ENCODE data around the gene PDP2. TPM values are rescaled to one million over a fixed set of nuclear protein-coding genes. Genes with fewer than 3 reads are reported as not detected.

Gene PDP2
- total and polyA plus RNA-seq, 10 of the 15 experiments (the other 5 are each of a cell fraction or from before 2014, with no cell fraction given) = 1.9 to 31.1 (median 6.2) TPM

GRCh38 chr16:66843191-66843590, 37.1 kb upstream of the PDP2 start (continued):
- TF ChIP-seq ZNF592 (IDR thresholded peaks at IDR 0.05) (no peak), MYB (IDR thresholded peaks at IDR 0.05; ENCODE audit: borderline replicate concordance, low read depth, low read length) (no peak), EZH2 (IDR thresholded peaks at IDR 0.05; ENCODE audit: borderline replicate concordance, control insufficient read depth, low read depth, low read length) (no peak), HDAC6 (IDR thresholded peaks at IDR 0.05; ENCODE audit: unreplicated experiment) (no peak), RAD21 (IDR thresholded peaks at IDR 0.05; ENCODE audit: insufficient read depth, low read depth, low read length) (no peak)

GRCh38 chr16:66844009-66844341, 36.3 kb upstream of the PDP2 start:
- no peaks in the 10 kb centered on the region for H4K20me1 ChIP-seq (ENCODE audit: control insufficient read depth, insufficient read depth)
- no peaks in the 10 kb centered on the region for H3K79me2 ChIP-seq (ENCODE audit: control insufficient read depth, insufficient read depth, low read length)
- ChIA-PET POLR2A (no interaction called here), SMC1A (ENCODE audit: uncharacterized antibody, unreplicated experiment) (no interaction called here), RAD21 (ENCODE audit: unreplicated experiment) (no interaction called here), CTCF (interaction anchor here (1.8 to 3.2 kb wide), 2 partner anchors 13 to 24 kb away, joined by 7 to 26 read pairs; partner anchors contain the start of gene NAE1)
- no peak overlapping the region for H2AFZ ChIP-seq (ENCODE audit: control insufficient read depth, low read depth, low read length)
- FAIRE-seq (no peak), DNase-seq (ENCODE audit: low read depth, low spot score) (no peak), ATAC-seq (no peak)
- BruUV-seq (replicated peaks) = no TSS peak
- in situ Hi-C loops (cut with MboI) = no loop called here
- H3K9ac ChIP-seq (ENCODE audit: control insufficient read depth, insufficient read depth, low read length) = no peak overlapping the region
- peaks cover 4 to 10% of the 10 kb centered on the region in 2 experiments; a peak in 3 of 4 replicates for H3K27me3 ChIP-seq (replicated peaks in 1 of 2; ENCODE audit: control insufficient read depth in 2 of 2, insufficient read depth in 2 of 2, low read length in 1 of 2)
- H3K27ac ChIP-seq (ENCODE audit: control insufficient read depth, insufficient read depth) = no peak overlapping the region
- H3K9me3 ChIP-seq (replicated peaks; ENCODE audit: control insufficient read depth, insufficient read depth, low read length) = no peaks in the 10 kb centered on the region
- H3K36me3 ChIP-seq (ENCODE audit: control insufficient read depth in 2 of 2, insufficient read depth in 2 of 2, low read length in 1 of 2) = no peaks in the 10 kb centered on the region
- TF ChIP-seq SRF (IDR thresholded peaks at IDR 0.05; ENCODE audit: low read depth in 2 of 2, low read length in 2 of 2) (no peak), PAX5 (IDR thresholded peaks at IDR 0.05; ENCODE audit: borderline replicate concordance, low read depth, low read length) (no peak), MAX (IDR thresholded peaks at IDR 0.05; ENCODE audit: low read depth, low read length) (no peak)
- 55% methylated on average over 4 of the region's 14 CpGs for WGBS (ENCODE audit: insufficient coverage, insufficient replicate concordance, low lambda C conversion rate, missing lambda C conversion rate)
- H3K4me3 ChIP-seq = no peak overlapping the region
- intact Hi-C loops (cut with micrococcal nuclease; ENCODE audit: unreplicated experiment) = no loop called here
- no peak overlapping the region for H3K4me2 ChIP-seq (ENCODE audit: control insufficient read depth, insufficient read depth)
- no peaks in the 10 kb centered on the region for H3K4me1 ChIP-seq (ENCODE audit: control insufficient read depth, insufficient read depth, low read length)

Data from GM12878 (cell line).